Measurements from ENCODE around the gene C16orf87.
"Not testable (repeated sequence)": the region's sequence is repeated elsewhere in the genome, so short reads cannot be mapped to it uniquely, and the experiment has no call there.

C16orf87 gene

GRCh38 chr16:46797501-46797900 lies 33.5 kb downstream of the C16orf87 start:
- no peak for DNase-seq (ENCODE audit: low read depth)

GRCh38 chr16:46796764-46797269 lies 34.2 kb downstream of the C16orf87 start:
- DNase-seq (ENCODE audit: low read depth): no peak

- DNase-seq (ENCODE audit: low read depth): no peak
Measured at GRCh38 chr16:46793841-46794240, 37.1 kb downstream of the C16orf87 start.

- no peak for DNase-seq (ENCODE audit: low read depth)
Measured at GRCh38 chr16:46790599-46791270, 40.2 kb downstream of the C16orf87 start.

- DNase-seq (ENCODE audit: low read depth): peak; percentile 51
Measured at GRCh38 chr16:46789499-46790414, 41.2 kb downstream of the C16orf87 start.

- no peak for DNase-seq (ENCODE audit: low read depth)
Measured at GRCh38 chr16:46788891-46789474, 42.0 kb downstream of the C16orf87 start.

GRCh38 chr16:46787909-46788308 lies 43.1 kb downstream of the C16orf87 start:
- DNase-seq (ENCODE audit: low read depth): no peak

- peak; percentile 16 for DNase-seq (ENCODE audit: low read depth)
Measured at GRCh38 chr16:46785076-46785845, 45.7 kb downstream of the C16orf87 start.

GRCh38 chr16:46784569-46784968 lies 46.4 kb downstream of the C16orf87 start:
- DNase-seq (ENCODE audit: low read depth): not testable (repeated sequence)

- no peak for DNase-seq (ENCODE audit: low read depth)
Measured at GRCh38 chr16:46783800-46784199, 47.2 kb downstream of the C16orf87 start.

GRCh38 chr16:46782320-46782719 lies 48.7 kb downstream of the C16orf87 start:
- no peak for DNase-seq (ENCODE audit: low read depth)

GRCh38 chr16:46777804-46778203 lies 53.2 kb downstream of the C16orf87 start:
- no peak for DNase-seq (ENCODE audit: low read depth)

- DNase-seq (ENCODE audit: low read depth): no peak
Measured at GRCh38 chr16:46775214-46775613, 55.8 kb downstream of the C16orf87 start.

- peak; percentile 23 for DNase-seq (ENCODE audit: low read depth)
Measured at GRCh38 chr16:46774743-46775177, 56.2 kb downstream of the C16orf87 start.

- no peak for DNase-seq (ENCODE audit: low read depth)
Measured at GRCh38 chr16:46772463-46772862, 58.5 kb downstream of the C16orf87 start.

- DNase-seq (ENCODE audit: low read depth): peak; percentile 14
Measured at GRCh38 chr16:46768809-46769208, 62.2 kb downstream of the C16orf87 start.

- peak; percentile 89 for DNase-seq (ENCODE audit: low read depth)
Measured at GRCh38 chr16:46765050-46765449, 65.9 kb downstream of the C16orf87 start.

GRCh38 chr16:46763147-46763546 lies 67.8 kb downstream of the C16orf87 start:
- no peak for DNase-seq (ENCODE audit: low read depth)

- DNase-seq (ENCODE audit: low read depth): no peak
Measured at GRCh38 chr16:46762583-46762982, 68.4 kb downstream of the C16orf87 start.

GRCh38 chr16:46759309-46759708 lies 71.7 kb downstream of the C16orf87 start:
- no peak for DNase-seq (ENCODE audit: low read depth)

- DNase-seq (ENCODE audit: low read depth): peak; percentile 75
Measured at GRCh38 chr16:46757339-46758050, 73.5 kb downstream of the C16orf87 start.

Measured in amniotic epithelial cell (primary cell).